Endothelial cell (in vitro differentiated cells): Measurements from ENCODE around the gene ZBTB9. TPM values are rescaled to one million over a fixed set of nuclear protein-coding genes. Genes with fewer than 3 reads are reported as not detected.

Source experiments
- DNase-seq: peaks from one replicate; pipeline ENCODE4 v3.0.0; 2021; ENCODE audit warnings: low spot score
- H3K27ac Mint-ChIP-seq: one replicate; pipeline ENCODE4 v1.8.0; 2021; ENCODE audit warnings: mixed read lengths, inconsistent platforms; ENCODE audit not compliant: unreplicated experiment
- H3K27me3 Mint-ChIP-seq: one replicate; pipeline ENCODE4 v1.8.0; 2021; ENCODE audit warnings: mild to moderate bottlenecking, moderate library complexity, mixed read lengths, inconsistent platforms; ENCODE audit not compliant: unreplicated experiment
- H3K36me3 Mint-ChIP-seq: one replicate; pipeline ENCODE4 v1.8.0; 2021; ENCODE audit warnings: mild to moderate bottlenecking, low read depth, mixed read lengths, inconsistent platforms; ENCODE audit not compliant: unreplicated experiment
- H3K4me1 Mint-ChIP-seq: one replicate; pipeline ENCODE4 v1.8.0; 2021; ENCODE audit warnings: mild to moderate bottlenecking, mixed read lengths, inconsistent platforms; ENCODE audit not compliant: unreplicated experiment
- H3K4me3 Mint-ChIP-seq: one replicate; pipeline ENCODE4 v1.8.0; 2021; ENCODE audit warnings: mild to moderate bottlenecking, mixed read lengths, inconsistent platforms; ENCODE audit not compliant: unreplicated experiment
- H3K9me3 Mint-ChIP-seq: one replicate; pipeline ENCODE4 v1.8.0; 2021; ENCODE audit warnings: mixed read lengths, inconsistent platforms; ENCODE audit not compliant: unreplicated experiment
- total RNA-seq: library from RNA; stranded (reverse); fragmentation: NEBNext Ultra II Directional; extraction: Animal tissue kit (Norgen Biotek cat#: 25700); gene quantifications from one replicate; pipeline ENCODE4 v1.2.1, GENCODE V29; 2021; ENCODE audit not compliant: unreplicated experiment
- TF ChIP-seq, protein P1 (sequence below): fragments of 200-600 bp; sonication (generic); IDR thresholded peaks from one replicate; pipeline ENCODE4 v1.5.0; 2021; ENCODE audit warnings: antibody characterized with exemption; ENCODE audit not compliant: unreplicated experiment

Gene ZBTB9
- total RNA-seq, 1 donor from 2014 or later: 18.7 TPM

GRCh38 chr6:33433544-33434191, 20.7 kb upstream of the ZBTB9 start:
- peaks cover 52% of the 10 kb centered on the region for H3K4me1 Mint-ChIP-seq
- H3K27me3 Mint-ChIP-seq: peaks cover 8% of the 10 kb centered on the region
- peak overlapping the region; percentile 18 for H3K4me3 Mint-ChIP-seq
- no peak for DNase-seq
- H3K27ac Mint-ChIP-seq: peak overlapping the region; percentile 55
- TF ChIP-seq, protein P1, sequence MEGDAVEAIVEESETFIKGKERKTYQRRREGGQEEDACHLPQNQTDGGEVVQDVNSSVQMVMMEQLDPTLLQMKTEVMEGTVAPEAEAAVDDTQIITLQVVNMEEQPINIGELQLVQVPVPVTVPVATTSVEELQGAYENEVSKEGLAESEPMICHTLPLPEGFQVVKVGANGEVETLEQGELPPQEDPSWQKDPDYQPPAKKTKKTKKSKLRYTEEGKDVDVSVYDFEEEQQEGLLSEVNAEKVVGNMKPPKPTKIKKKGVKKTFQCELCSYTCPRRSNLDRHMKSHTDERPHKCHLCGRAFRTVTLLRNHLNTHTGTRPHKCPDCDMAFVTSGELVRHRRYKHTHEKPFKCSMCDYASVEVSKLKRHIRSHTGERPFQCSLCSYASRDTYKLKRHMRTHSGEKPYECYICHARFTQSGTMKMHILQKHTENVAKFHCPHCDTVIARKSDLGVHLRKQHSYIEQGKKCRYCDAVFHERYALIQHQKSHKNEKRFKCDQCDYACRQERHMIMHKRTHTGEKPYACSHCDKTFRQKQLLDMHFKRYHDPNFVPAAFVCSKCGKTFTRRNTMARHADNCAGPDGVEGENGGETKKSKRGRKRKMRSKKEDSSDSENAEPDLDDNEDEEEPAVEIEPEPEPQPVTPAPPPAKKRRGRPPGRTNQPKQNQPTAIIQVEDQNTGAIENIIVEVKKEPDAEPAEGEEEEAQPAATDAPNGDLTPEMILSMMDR: no peak
- H3K36me3 Mint-ChIP-seq: peaks cover 27% of the 10 kb centered on the region
- no peaks in the 10 kb centered on the region for H3K9me3 Mint-ChIP-seq

GRCh38 chr6:33434961-33435360, 19.4 kb upstream of the ZBTB9 start:
- Mint-ChIP-seq H3K4me1 (peaks cover 42% of the 10 kb centered on the region), H3K27ac (peak overlapping the region; percentile 74)

DNA sequence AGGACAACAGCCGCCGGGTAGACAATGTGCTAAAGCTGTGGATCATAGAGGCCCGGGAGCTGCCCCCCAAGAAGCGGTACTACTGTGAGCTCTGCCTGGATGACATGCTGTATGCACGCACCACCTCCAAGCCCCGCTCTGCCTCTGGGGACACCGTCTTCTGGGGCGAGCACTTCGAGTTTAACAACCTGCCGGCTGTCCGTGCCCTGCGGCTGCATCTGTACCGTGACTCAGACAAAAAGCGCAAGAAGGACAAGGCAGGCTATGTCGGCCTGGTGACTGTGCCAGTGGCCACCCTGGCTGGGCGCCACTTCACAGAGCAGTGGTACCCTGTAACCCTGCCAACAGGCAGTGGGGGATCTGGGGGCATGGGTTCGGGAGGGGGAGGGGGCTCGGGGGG, 16.7 kb upstream of the ZBTB9 start:
- no peaks in the 10 kb centered on the region for H3K9me3 Mint-ChIP-seq
- peak overlapping the region; percentile 63 for H3K4me3 Mint-ChIP-seq
- TF ChIP-seq, protein P1: no peak
- H3K4me1 Mint-ChIP-seq: peaks cover 19% of the 10 kb centered on the region
- no peak overlapping the region for H3K27ac Mint-ChIP-seq
- peaks cover 9% of the 10 kb centered on the region for H3K27me3 Mint-ChIP-seq
- no peak for DNase-seq
- peaks cover 43% of the 10 kb centered on the region for H3K36me3 Mint-ChIP-seq

More at GRCh38 chr6:33434961-33435360, 19.4 kb upstream of the ZBTB9 start:
- H3K27me3 Mint-ChIP-seq: peaks cover 8% of the 10 kb centered on the region
- H3K9me3 Mint-ChIP-seq: no peaks in the 10 kb centered on the region
- no peak overlapping the region for H3K4me3 Mint-ChIP-seq
- TF ChIP-seq, protein P1: no peak
- peaks cover 36% of the 10 kb centered on the region for H3K36me3 Mint-ChIP-seq
- DNase-seq: no peak

GRCh38 chr6:33438978-33439594, 15.3 kb upstream of the ZBTB9 start:
- TF ChIP-seq, protein P1: no peak
- H3K36me3 Mint-ChIP-seq: peaks cover 43% of the 10 kb centered on the region
- no peak for DNase-seq
- H3K4me3 Mint-ChIP-seq: no peak overlapping the region
- H3K27me3 Mint-ChIP-seq: peaks cover 6% of the 10 kb centered on the region
- H3K27ac Mint-ChIP-seq: peak overlapping the region; percentile 77
- no peaks in the 10 kb centered on the region for H3K9me3 Mint-ChIP-seq
- H3K4me1 Mint-ChIP-seq: peaks cover 9% of the 10 kb centered on the region
